ENCODE results near the gene RAB19. TPM values are rescaled to one million over a fixed set of nuclear protein-coding genes. Genes with fewer than 3 reads are reported as not detected.

RAB19 gene
- total and polyA plus RNA-seq, 9 of the 15 experiments (the other 6 are each of a cell fraction or from before 2014, with no cell fraction given) = not detected

DNA sequence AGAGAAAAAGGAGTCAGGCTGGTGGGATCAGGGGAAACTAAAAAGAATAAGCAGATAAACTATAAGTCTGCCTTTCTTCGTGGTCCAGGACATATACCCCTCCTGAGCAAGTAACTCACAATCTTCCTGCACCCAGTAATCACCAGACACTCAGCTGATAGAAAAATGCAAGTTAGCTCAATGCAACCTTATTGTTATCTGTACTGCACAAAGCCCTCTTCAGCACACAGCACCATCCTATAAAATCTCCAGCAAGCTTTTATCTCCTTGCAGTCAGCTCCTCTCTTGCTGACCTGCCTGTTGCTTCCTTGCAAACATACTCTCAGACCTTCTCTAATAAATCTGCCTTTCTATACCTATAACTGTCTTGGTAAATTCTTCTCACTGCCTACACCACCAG lies 12.2 kb upstream of the RAB19 start (continued):
- TF ChIP-seq, protein P1, sequence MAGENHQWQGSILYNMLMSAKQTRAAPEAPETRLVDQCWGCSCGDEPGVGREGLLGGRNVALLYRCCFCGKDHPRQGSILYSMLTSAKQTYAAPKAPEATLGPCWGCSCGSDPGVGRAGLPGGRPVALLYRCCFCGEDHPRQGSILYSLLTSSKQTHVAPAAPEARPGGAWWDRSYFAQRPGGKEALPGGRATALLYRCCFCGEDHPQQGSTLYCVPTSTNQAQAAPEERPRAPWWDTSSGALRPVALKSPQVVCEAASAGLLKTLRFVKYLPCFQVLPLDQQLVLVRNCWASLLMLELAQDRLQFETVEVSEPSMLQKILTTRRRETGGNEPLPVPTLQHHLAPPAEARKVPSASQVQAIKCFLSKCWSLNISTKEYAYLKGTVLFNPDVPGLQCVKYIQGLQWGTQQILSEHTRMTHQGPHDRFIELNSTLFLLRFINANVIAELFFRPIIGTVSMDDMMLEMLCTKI (IDR thresholded peaks at IDR 0.05; ENCODE audit: partially characterized antibody) = no peak
- no peak for TF ChIP-seq XRCC3 (IDR thresholded peaks at IDR 0.05)
- TF ChIP-seq ZNF175 (CRISPR knock-in tag; IDR thresholded peaks at IDR 0.05; ENCODE audit: low read depth) = no peak
- no peak for TF ChIP-seq ASH1L (IDR thresholded peaks at IDR 0.05; ENCODE audit: borderline replicate concordance, low read depth, partially characterized antibody)
- no peak for TF ChIP-seq ZNF23 (CRISPR knock-in tag; IDR thresholded peaks at IDR 0.05)
- no peak for TF ChIP-seq ZNF12 (CRISPR knock-in tag; IDR thresholded peaks at IDR 0.05)
- no peak for TF ChIP-seq ZFP36 (IDR thresholded peaks at IDR 0.05; ENCODE audit: low read depth, low read length, partially characterized antibody)
- TF ChIP-seq TRIM28 (IDR thresholded peaks at IDR 0.05) = peak; percentile 80; the same call in 1 of the 2 replicates
- no peak for TF ChIP-seq TEAD2 (tag; IDR thresholded peaks at IDR 0.05)
- no peak for TF ChIP-seq KAT7 (CRISPR knock-in tag; IDR thresholded peaks at IDR 0.05; ENCODE audit: borderline replicate concordance)
- TF ChIP-seq, protein P2, sequence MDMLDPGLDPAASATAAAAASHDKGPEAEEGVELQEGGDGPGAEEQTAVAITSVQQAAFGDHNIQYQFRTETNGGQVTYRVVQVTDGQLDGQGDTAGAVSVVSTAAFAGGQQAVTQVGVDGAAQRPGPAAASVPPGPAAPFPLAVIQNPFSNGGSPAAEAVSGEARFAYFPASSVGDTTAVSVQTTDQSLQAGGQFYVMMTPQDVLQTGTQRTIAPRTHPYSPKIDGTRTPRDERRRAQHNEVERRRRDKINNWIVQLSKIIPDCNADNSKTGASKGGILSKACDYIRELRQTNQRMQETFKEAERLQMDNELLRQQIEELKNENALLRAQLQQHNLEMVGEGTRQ (CRISPR knock-in tag; IDR thresholded peaks at IDR 0.05) = no peak
- TF ChIP-seq, protein P3, sequence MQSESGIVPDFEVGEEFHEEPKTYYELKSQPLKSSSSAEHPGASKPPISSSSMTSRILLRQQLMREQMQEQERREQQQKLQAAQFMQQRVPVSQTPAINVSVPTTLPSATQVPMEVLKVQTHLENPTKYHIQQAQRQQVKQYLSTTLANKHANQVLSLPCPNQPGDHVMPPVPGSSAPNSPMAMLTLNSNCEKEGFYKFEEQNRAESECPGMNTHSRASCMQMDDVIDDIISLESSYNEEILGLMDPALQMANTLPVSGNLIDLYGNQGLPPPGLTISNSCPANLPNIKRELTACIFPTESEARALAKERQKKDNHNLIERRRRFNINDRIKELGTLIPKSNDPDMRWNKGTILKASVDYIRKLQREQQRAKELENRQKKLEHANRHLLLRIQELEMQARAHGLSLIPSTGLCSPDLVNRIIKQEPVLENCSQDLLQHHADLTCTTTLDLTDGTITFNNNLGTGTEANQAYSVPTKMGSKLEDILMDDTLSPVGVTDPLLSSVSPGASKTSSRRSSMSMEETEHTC (IDR thresholded peaks at IDR 0.05) = peak; percentile 74; the same call in 1 of the 2 replicates
- TF ChIP-seq, protein P4, sequence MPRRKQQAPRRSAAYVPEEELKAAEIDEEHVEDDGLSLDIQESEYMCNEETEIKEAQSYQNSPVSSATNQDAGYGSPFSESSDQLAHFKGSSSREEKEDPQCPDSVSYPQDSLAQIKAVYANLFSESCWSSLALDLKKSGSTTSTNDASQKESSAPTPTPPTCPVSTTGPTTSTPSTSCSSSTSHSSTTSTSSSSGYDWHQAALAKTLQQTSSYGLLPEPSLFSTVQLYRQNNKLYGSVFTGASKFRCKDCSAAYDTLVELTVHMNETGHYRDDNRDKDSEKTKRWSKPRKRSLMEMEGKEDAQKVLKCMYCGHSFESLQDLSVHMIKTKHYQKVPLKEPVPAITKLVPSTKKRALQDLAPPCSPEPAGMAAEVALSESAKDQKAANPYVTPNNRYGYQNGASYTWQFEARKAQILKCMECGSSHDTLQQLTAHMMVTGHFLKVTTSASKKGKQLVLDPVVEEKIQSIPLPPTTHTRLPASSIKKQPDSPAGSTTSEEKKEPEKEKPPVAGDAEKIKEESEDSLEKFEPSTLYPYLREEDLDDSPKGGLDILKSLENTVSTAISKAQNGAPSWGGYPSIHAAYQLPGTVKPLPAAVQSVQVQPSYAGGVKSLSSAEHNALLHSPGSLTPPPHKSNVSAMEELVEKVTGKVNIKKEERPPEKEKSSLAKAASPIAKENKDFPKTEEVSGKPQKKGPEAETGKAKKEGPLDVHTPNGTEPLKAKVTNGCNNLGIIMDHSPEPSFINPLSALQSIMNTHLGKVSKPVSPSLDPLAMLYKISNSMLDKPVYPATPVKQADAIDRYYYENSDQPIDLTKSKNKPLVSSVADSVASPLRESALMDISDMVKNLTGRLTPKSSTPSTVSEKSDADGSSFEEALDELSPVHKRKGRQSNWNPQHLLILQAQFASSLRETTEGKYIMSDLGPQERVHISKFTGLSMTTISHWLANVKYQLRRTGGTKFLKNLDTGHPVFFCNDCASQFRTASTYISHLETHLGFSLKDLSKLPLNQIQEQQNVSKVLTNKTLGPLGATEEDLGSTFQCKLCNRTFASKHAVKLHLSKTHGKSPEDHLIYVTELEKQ (CRISPR knock-in tag; IDR thresholded peaks at IDR 0.05) = no peak
- TF ChIP-seq HMBOX1 (IDR thresholded peaks at IDR 0.05) = peak; percentile 64
- no peak for TF ChIP-seq ZNF764 (CRISPR knock-in tag; IDR thresholded peaks at IDR 0.05; ENCODE audit: low read depth)
- TF ChIP-seq BCOR (IDR thresholded peaks at IDR 0.05) = peak; percentile 62; the same call in 1 of the 2 replicates
- TF ChIP-seq ELF2 (CRISPR knock-in tag; IDR thresholded peaks at IDR 0.05) = no peak
- no peak for TF ChIP-seq SRSF1 (IDR thresholded peaks at IDR 0.05; ENCODE audit: low read depth, low read length)
- TF ChIP-seq ESRRA (IDR thresholded peaks at IDR 0.05; ENCODE audit: borderline replicate concordance, low read depth) = 0 out of 2 replicates have a peak, but pooled peaks have one; percentile 10
- TF ChIP-seq MTA2 (IDR thresholded peaks at IDR 0.05; ENCODE audit: low read depth) = peak; percentile 83
- no peak for TF ChIP-seq SMARCB1 (IDR thresholded peaks at IDR 0.05; ENCODE audit: insufficient read length, low read depth)
